ENCODE measurements around the gene PSME2.

DNA sequence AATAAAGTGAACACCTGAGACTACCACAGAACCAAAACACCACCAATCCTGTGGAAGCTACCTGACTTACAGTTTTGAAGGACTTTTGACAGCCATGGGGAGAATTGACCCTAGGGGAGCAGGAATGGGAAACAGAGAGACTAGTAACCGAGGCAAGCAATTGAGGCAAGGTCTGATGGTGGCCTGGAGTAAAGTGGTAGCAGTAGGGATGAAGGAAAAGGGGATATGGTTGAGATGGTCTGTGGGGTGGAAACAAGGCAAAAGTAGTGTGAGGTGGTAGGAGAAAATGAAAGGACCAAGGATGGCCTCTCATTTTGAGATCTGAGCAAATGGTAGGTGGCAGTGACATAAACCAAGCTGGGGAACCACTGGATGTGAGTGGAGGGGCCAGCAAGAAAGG is 10.4 kb upstream of the PSME2 start:
- TF ChIP-seq, protein P1, sequence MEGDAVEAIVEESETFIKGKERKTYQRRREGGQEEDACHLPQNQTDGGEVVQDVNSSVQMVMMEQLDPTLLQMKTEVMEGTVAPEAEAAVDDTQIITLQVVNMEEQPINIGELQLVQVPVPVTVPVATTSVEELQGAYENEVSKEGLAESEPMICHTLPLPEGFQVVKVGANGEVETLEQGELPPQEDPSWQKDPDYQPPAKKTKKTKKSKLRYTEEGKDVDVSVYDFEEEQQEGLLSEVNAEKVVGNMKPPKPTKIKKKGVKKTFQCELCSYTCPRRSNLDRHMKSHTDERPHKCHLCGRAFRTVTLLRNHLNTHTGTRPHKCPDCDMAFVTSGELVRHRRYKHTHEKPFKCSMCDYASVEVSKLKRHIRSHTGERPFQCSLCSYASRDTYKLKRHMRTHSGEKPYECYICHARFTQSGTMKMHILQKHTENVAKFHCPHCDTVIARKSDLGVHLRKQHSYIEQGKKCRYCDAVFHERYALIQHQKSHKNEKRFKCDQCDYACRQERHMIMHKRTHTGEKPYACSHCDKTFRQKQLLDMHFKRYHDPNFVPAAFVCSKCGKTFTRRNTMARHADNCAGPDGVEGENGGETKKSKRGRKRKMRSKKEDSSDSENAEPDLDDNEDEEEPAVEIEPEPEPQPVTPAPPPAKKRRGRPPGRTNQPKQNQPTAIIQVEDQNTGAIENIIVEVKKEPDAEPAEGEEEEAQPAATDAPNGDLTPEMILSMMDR (IDR thresholded peaks at IDR 0.05): no peak
- TF ChIP-seq, protein P2, sequence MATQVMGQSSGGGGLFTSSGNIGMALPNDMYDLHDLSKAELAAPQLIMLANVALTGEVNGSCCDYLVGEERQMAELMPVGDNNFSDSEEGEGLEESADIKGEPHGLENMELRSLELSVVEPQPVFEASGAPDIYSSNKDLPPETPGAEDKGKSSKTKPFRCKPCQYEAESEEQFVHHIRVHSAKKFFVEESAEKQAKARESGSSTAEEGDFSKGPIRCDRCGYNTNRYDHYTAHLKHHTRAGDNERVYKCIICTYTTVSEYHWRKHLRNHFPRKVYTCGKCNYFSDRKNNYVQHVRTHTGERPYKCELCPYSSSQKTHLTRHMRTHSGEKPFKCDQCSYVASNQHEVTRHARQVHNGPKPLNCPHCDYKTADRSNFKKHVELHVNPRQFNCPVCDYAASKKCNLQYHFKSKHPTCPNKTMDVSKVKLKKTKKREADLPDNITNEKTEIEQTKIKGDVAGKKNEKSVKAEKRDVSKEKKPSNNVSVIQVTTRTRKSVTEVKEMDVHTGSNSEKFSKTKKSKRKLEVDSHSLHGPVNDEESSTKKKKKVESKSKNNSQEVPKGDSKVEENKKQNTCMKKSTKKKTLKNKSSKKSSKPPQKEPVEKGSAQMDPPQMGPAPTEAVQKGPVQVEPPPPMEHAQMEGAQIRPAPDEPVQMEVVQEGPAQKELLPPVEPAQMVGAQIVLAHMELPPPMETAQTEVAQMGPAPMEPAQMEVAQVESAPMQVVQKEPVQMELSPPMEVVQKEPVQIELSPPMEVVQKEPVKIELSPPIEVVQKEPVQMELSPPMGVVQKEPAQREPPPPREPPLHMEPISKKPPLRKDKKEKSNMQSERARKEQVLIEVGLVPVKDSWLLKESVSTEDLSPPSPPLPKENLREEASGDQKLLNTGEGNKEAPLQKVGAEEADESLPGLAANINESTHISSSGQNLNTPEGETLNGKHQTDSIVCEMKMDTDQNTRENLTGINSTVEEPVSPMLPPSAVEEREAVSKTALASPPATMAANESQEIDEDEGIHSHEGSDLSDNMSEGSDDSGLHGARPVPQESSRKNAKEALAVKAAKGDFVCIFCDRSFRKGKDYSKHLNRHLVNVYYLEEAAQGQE (IDR thresholded peaks at IDR 0.05; ENCODE audit: insufficient read depth in 1 of 2, low read depth in 2 of 2, low read length in 1 of 2): no peak
